K562 (cell line): ENCODE data around the gene RHOB. TPM values are rescaled to one million over a fixed set of nuclear protein-coding genes. Genes with fewer than 3 reads are reported as not detected.

ENCODE experiments used
- ARID4B ChIP-seq: sonication (generic); formaldehyde crosslinking; IDR thresholded peaks from 2 replicates; pipeline ENCODE4 v1.8.0; 2022; ENCODE audit warnings: mild to moderate bottlenecking, missing genetic modification reagents
- CEBPZ ChIP-seq: fragments of 150-350 bp; IDR thresholded peaks from 2 replicates; pipeline ENCODE4 v1.6.1; 2014; ENCODE audit warnings: low read depth, mild to moderate bottlenecking, low read length, borderline replicate concordance
- DIDO1 ChIP-seq: fragments of 450-650 bp; IDR thresholded peaks from 2 replicates; pipeline ENCODE4 v1.6.1; 2016; ENCODE audit warnings: low read depth, missing biosample characterization, missing genetic modification characterization
- ID3 ChIP-seq, 2 experiments: fragments of 250-450 bp in 1 of 2; fragments of 450-650 bp in 1 of 2; sonication (Bioruptor Pico) in 1 of 2; IDR thresholded peaks; 2 replicates each; pipeline versions ENCODE4 v1.6.1 to v1.8.0; 2016 to 2021; ENCODE audit warnings: mild to moderate bottlenecking in 2 of 2, moderate library complexity in 2 of 2, missing compliant biosample characterization in 1 of 2, missing genetic modification characterization in 1 of 2
- ILF3 ChIP-seq: fragments of 450-650 bp; IDR thresholded peaks from 2 replicates; pipeline ENCODE4 v1.6.1; 2018; ENCODE audit warnings: antibody characterized with exemption, mild to moderate bottlenecking, moderate library complexity, borderline replicate concordance
- KHSRP ChIP-seq: fragments of 450-650 bp; IDR thresholded peaks from 2 replicates; pipeline ENCODE4 v1.6.1; 2017
- SFPQ ChIP-seq: fragments of 200-400 bp; formaldehyde crosslinking; IDR thresholded peaks from 2 replicates; pipeline ENCODE4 v1.6.1; 2017; ENCODE audit warnings: mild to moderate bottlenecking, low read depth, low read length, moderate library complexity
- SRF ChIP-seq, 2 experiments: fragments of 250-450, 450-650 bp in 1 of 2; sonication (Bioruptor Pico) in 1 of 2; sonication (generic) in 1 of 2; formaldehyde crosslinking; IDR thresholded peaks; 2 replicates each; pipeline versions ENCODE4 v1.5.0 to v1.5.1; 2020 to 2022; ENCODE audit warnings: mild to moderate bottlenecking in 1 of 2, missing genetic modification reagents in 1 of 2
- TGIF2 ChIP-seq: sonication (generic); formaldehyde crosslinking; IDR thresholded peaks from 2 replicates; pipeline ENCODE4 v1.8.1; 2022; ENCODE audit warnings: mild to moderate bottlenecking, missing genetic modification reagents, moderate library complexity
- ZNF592 ChIP-seq: fragments of 450-650 bp; IDR thresholded peaks from 2 replicates; pipeline ENCODE4 v1.6.1; 2017; ENCODE audit warnings: antibody characterized with exemption, mild to moderate bottlenecking
- polyA plus RNA-seq, 8 experiments: library from polyadenylated mRNA; depleted of rRNA in 4 of 8; stranded (reverse) in 5 of 8; unstranded in 3 of 8; fragments of >200 nt; fragmentation: Nextera tagmentation in 2 of 8; fragmentation: Illumina TruSeq in 1 of 8; extraction: Ambion mirVana in 2 of 8; extraction: Trizol in 1 of 8; gene quantifications; 2 replicates each; pipeline versions ENCODE4 v1.2.1 to v1.2.3, GENCODE V29; 2011 to 2014; ENCODE audit warnings: inconsistent platforms in 1 of 8, missing spikeins in 1 of 8
- total RNA-seq, 7 experiments: library from RNA; depleted of rRNA in 6 of 7; stranded (reverse); fragments of >200 nt in 6 of 7; fragmentation: Illumina TruSeq in 2 of 7; extraction: Trizol in 2 of 7; gene quantifications; 2 replicates each; pipeline versions ENCODE4 v1.2.1 to v1.2.3, GENCODE V29; 2011 to 2021; ENCODE audit warnings: low replicate concordance in 1 of 7

Gene RHOB
- total and polyA plus RNA-seq, 9 of the 15 experiments (the other 6 are each of a cell fraction or from before 2014, with no cell fraction given) = 0.07 to 4.8 (median 1.1) TPM

GRCh38 chr2:20430461-20431300 is 16.2 kb upstream of the RHOB start (continued):
- TF ChIP-seq ARID4B (CRISPR knock-in tag) (no peak), DIDO1 (no peak), ILF3 (no peak), SRF (CRISPR knock-in tag; IDR thresholded peaks at IDR 0.05) (no peak), KHSRP (no peak), TGIF2 (CRISPR knock-in tag) (no peak), ZNF592 (no peak), SFPQ (no peak), ID3 (CRISPR knock-in tag; IDR thresholded peaks at IDR 0.05) (no peak), ID3 (tag; IDR thresholded peaks at IDR 0.05) (no peak), CEBPZ (no peak)
